Measurements from ENCODE around the gene R3HCC1L.

DNA sequence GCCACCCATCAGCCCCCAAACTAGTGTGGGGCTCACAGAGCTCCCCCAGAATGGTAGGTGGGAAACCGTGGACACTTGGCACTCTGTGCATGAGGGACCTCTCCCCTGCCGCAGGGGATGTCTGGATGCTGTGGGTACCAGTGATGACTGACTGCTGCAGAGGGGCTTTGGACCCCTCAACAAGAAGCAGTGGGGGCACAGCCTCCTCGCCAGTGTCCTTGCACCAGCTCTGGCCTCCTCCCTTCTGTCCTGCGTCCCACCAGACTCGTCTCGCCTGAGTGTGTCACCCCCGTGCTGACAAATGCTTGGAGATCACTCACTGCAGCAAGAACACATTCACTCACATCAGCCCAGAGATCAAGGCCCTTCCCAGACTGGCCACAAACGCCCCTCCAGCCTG is 37.3 kb upstream of the R3HCC1L start:
- TF ChIP-seq POLR2A (IDR thresholded peaks at IDR 0.05; ENCODE audit: extremely low read depth, insufficient read length) (no peak), MYC (IDR thresholded peaks at IDR 0.05; ENCODE audit: low read depth, low read length) (no peak)
- TF ChIP-seq, protein P1, sequence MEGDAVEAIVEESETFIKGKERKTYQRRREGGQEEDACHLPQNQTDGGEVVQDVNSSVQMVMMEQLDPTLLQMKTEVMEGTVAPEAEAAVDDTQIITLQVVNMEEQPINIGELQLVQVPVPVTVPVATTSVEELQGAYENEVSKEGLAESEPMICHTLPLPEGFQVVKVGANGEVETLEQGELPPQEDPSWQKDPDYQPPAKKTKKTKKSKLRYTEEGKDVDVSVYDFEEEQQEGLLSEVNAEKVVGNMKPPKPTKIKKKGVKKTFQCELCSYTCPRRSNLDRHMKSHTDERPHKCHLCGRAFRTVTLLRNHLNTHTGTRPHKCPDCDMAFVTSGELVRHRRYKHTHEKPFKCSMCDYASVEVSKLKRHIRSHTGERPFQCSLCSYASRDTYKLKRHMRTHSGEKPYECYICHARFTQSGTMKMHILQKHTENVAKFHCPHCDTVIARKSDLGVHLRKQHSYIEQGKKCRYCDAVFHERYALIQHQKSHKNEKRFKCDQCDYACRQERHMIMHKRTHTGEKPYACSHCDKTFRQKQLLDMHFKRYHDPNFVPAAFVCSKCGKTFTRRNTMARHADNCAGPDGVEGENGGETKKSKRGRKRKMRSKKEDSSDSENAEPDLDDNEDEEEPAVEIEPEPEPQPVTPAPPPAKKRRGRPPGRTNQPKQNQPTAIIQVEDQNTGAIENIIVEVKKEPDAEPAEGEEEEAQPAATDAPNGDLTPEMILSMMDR (IDR thresholded peaks at IDR 0.05; ENCODE audit: low read depth, low read length): no peak
- TF ChIP-seq, protein P2, sequence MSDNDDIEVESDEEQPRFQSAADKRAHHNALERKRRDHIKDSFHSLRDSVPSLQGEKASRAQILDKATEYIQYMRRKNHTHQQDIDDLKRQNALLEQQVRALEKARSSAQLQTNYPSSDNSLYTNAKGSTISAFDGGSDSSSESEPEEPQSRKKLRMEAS (IDR thresholded peaks at IDR 0.05; ENCODE audit: low read depth, low read length): no peak

All from NB4 (cell line).